Measurements from ENCODE around the gene AP3D1. TPM values are rescaled to one million over a fixed set of nuclear protein-coding genes. Genes with fewer than 3 reads are reported as not detected.

AP3D1 gene
- total RNA-seq, 1 experiment from 2014 or later = 107 TPM

DNA sequence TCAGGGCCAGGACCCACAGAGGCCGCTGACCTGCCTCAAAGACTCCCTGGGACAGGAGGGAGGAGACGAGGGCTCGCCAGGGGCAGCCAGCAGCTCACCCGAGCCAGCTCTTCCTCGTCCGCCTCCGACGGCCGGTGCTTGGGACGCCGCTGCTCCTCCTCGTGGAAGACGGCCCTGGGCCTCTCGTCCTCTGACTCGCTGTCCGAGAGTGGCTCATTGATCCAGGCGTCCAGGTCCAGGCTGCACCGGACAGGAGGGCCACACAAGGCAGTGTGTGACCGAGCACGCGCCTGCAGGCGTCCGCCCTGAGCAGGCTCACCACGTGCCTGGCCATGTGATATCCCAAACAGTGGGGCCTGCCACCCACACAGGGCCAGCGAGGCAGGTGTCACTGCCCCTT, 34.9 kb downstream of the AP3D1 start:
- DNase-seq = no peak
- Histone ChIP-seq H3K27ac (no peak overlapping the region), H3K36me3 (peaks cover 74% of the 10 kb centered on the region), H3K4me3 (no peak overlapping the region), H3K4me1 (no peaks in the 10 kb centered on the region), H3K9me3 (replicated peaks) (no peaks in the 10 kb centered on the region), H3K27me3 (no peaks in the 10 kb centered on the region)

DNA sequence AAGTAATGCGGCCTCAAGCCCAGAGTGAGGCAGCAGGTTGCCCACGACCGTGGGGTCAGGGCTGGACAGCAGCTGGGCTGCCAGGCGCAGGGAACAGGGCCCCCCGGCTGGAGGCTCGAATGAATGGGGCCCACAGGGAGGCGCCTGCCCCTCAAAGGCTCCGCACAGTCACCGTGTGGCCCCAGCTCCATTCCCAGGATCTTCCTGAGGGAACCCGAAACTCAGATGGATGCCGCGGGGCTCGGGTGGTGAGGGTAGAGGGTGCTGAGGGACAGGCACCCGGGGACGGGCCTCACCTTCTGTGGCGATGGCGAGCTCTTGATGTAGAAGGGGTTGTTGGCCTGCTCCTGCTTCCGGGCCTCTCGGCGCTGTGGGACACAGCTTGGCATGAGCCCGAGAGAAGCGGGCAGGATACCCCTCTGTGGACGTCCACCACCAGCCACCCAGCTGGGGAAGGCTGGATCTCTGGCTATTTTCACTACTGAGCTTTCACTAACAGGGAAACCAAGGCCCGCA, 35.4 kb downstream of the AP3D1 start:
- no peaks in the 10 kb centered on the region for H3K9me3 ChIP-seq (replicated peaks)
- H3K4me1 ChIP-seq = no peaks in the 10 kb centered on the region

DNA sequence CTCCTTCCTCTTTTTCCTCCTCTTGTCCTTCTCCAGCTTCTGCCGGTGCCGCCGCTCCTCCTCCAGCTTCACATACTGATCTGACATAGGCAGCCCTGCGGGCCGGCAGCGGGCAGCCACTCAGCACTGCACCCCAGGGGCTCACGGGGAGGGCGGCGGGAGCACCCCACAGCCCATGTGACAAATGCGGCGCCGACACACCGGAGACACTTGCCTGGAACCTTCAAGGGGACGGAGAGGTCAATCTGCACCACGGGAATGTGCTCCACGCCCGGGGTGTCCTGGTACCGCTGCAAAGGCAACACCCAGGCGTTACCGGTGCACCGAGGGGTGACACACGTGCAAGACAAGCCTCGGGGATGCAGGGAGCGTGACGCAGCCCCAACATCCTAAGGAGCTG, 36.0 kb downstream of the AP3D1 start:
- no peak overlapping the region for H3K27ac ChIP-seq
- peaks cover 72% of the 10 kb centered on the region for H3K36me3 ChIP-seq
- no peaks in the 10 kb centered on the region for H3K9me3 ChIP-seq (replicated peaks)
- DNase-seq = no peak
- H3K4me1 ChIP-seq = no peaks in the 10 kb centered on the region
- no peaks in the 10 kb centered on the region for H3K27me3 ChIP-seq
- no peak overlapping the region for H3K4me3 ChIP-seq

More for the DNA sequence above, 35.4 kb downstream of the AP3D1 start:
- no peak for DNase-seq
- no peaks in the 10 kb centered on the region for H3K27me3 ChIP-seq
- peaks cover 73% of the 10 kb centered on the region for H3K36me3 ChIP-seq
- H3K27ac ChIP-seq = no peak overlapping the region
- H3K4me3 ChIP-seq = no peak overlapping the region

DNA sequence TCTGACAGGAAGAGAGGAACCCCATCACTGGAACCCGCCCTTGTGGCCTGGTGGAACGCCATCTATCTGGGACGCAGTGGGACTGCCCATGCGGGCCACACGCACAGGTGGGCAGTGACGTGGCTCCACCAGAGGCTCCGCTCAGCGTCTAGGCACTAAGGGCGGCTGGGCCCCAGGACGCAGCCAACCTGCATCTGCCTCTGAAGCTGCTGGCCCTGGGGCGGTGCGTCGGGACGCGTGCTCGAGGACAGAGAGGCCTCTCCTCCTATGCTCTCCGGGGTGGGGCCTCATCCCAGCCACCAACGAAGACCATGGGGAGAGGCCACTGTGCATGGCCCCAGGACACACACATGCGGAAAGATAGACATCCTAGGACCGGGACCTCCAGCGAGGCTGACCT, 36.5 kb downstream of the AP3D1 start:
- no peak overlapping the region for H3K27ac ChIP-seq
- no peaks in the 10 kb centered on the region for H3K9me3 ChIP-seq (replicated peaks)
- peaks cover 73% of the 10 kb centered on the region for H3K36me3 ChIP-seq
- no peak overlapping the region for H3K4me3 ChIP-seq
- no peaks in the 10 kb centered on the region for H3K4me1 ChIP-seq
- H3K27me3 ChIP-seq = no peaks in the 10 kb centered on the region
- DNase-seq = no peak

DNA sequence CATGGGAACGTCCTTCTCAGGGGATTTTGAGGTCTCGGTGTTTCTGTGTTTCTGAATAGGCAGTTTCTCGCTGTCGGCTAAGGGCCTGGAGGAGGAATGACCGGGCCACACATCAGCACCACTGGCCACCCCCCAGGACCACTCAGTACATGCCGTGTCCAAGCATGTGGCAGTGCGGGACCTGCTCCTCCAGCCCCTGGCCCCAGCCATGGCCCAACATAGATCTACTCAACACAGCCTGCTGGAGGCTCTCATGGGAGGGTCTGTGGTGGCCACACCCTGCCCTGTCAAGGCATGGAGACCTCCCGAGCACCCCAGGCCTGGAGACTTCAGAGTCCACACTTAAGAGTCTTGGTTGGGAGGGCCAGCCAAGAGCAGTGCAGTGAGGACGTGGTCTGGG, 37.1 kb downstream of the AP3D1 start:
- H3K4me3 ChIP-seq = no peak overlapping the region
- H3K27ac ChIP-seq = no peak overlapping the region
- H3K9me3 ChIP-seq (replicated peaks) = no peaks in the 10 kb centered on the region
- H3K36me3 ChIP-seq = peaks cover 75% of the 10 kb centered on the region
- H3K4me1 ChIP-seq = no peaks in the 10 kb centered on the region
- H3K27me3 ChIP-seq = no peaks in the 10 kb centered on the region
- DNase-seq = no peak

DNA sequence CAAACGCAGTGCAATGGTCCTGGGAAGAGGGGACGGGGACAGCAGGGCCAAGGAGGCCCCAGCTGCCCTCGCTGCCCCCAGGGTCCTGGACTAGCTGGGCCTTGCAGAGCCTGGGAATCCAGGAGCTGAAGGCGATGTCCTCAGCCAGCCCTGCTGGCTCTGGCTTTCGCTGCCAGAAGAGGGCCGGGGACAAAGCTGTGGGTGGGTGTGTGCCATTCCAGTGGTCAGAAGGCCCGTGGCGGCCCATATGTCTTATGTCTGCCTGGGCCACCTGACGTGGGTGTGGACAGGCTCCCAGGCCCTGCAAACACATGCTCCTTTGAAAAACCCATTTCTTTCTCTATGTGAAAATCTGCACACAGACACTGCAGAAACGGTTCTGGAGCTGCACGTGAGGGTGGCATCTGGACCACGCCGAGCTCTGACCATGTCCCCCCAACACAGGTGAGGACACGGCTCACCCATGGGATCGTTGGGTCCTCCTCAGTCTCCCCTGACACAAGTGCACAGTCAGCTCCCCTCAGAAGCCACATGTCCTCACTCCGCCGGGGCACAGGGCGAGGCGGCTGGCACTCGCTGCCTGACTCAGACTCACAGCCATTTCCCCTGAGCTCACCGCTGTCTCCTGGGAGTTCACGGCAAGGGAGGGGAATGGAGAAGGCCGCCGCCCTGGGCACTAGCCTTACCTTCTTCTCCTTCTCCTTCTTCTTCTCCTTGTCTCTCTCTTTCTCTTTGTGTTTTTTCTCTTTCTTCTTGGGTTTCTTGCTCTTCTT, 37.7 kb downstream of the AP3D1 start:
- Histone ChIP-seq H3K4me3 (no peak overlapping the region), H3K4me1 (no peaks in the 10 kb centered on the region), H3K9me3 (replicated peaks) (no peaks in the 10 kb centered on the region), H3K27me3 (no peaks in the 10 kb centered on the region), H3K36me3 (peaks cover 75% of the 10 kb centered on the region), H3K27ac (no peak overlapping the region)
- no peak for DNase-seq

DNA sequence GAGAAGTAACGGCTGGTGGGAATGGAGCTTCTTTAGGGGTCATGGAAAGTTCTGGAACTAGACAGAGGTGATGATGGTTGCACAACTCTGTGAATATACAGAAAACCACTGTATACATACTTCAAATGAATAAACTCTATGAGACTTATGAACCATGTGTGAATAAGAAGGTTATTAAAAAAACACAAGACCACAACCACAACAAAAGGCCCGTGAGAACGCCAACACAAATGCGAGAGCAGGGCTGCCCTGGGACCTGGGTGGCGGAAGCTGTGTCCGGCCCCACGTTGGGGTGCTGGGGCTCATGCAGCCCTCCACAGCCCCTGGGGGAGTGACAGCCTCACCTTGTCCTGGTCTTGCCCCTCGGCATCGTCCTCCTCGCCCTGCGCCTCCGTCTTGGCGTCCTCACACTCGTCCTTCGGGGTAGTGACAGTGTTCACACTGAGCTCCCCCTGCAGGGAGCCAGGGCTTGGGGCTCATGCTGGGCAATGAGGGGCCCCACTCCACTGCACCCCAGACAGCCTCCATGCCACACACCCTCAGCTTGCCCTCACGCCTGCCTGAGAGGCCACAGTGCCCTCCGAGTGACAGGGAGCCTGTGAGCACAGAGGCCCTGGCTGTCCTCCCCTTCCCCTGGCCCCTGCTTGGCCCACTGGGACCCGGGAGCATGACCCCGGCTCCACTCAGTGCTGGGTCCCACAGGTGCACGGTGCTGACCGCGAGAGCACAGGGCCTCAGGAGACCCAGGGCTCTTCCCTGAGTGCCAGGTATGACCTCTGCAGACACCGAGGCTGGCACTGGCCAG, 38.6 kb downstream of the AP3D1 start:
- Histone ChIP-seq H3K9me3 (replicated peaks) (no peaks in the 10 kb centered on the region), H3K36me3 (peaks cover 75% of the 10 kb centered on the region), H3K4me1 (no peaks in the 10 kb centered on the region), H3K27me3 (no peaks in the 10 kb centered on the region), H3K27ac (no peak overlapping the region), H3K4me3 (no peak overlapping the region)
- DNase-seq = no peak

DNA sequence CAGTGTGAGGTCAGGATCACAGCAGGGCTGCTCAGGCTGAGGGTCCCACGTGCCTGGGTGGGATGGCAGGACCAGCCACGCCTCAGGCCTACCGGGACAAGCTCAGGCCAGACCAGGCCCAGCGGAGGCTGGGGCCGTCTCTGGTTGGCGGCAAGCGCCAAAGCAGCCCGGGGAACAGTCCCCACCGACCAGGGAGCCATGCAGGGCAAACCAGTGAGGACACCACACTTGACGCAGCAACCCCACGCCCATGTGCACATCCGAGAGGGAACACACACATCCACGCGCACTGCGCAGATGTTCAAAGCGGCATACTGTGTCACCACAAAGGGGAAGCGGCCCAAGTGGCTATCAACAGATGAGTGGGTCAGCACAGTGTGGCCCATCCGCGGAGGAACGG, 39.5 kb downstream of the AP3D1 start:
- Histone ChIP-seq H3K4me1 (no peaks in the 10 kb centered on the region), H3K36me3 (peaks cover 74% of the 10 kb centered on the region), H3K9me3 (replicated peaks) (no peaks in the 10 kb centered on the region), H3K4me3 (no peak overlapping the region), H3K27me3 (no peaks in the 10 kb centered on the region), H3K27ac (no peak overlapping the region)
- no peak for DNase-seq

DNA sequence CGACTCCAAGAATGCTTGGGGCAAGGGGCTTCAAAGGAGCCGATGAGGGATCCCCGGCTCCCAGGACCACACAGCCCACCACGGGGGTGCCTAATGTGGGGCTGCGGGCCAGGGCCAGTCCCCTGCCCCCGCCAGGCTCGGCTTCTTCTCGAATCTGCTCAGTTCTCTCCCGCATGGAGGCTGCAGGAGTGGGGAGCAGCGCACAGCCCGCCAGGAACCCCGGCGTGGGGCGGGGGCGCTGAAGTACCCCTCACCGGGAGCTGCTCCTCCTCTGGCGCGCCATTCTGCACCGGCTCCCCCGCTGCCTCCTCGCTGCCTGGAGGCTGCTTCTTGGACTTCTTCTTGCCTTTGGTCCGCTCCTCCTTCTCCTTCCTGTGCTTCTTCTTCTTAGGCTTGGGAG, 39.9 kb downstream of the AP3D1 start:
- Histone ChIP-seq H3K4me3 (no peak overlapping the region), H3K36me3 (peaks cover 75% of the 10 kb centered on the region), H3K9me3 (replicated peaks) (no peaks in the 10 kb centered on the region), H3K4me1 (no peaks in the 10 kb centered on the region), H3K27me3 (no peaks in the 10 kb centered on the region), H3K27ac (no peak overlapping the region)
- DNase-seq = no peak

DNA sequence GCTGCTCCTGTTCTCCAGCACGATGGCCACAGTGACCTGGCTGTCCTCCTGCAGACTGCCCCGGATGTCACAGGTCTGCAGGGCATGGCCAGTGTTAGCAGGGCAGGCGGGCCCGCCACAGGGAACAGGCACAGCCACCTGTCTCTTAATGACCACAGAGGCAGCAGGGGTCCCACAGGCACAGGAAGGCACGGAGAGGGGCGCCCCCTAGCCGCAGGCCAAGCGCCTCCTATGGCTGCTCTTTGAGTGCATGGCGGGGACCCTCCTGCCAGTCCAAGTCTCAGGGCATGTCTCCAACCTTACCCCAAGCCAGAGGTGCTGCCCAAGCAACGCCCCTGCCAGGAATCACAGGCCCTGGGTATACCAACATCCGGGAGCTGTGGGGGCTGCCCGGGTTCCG, 40.5 kb downstream of the AP3D1 start:
- Histone ChIP-seq H3K4me3 (no peak overlapping the region), H3K27me3 (no peaks in the 10 kb centered on the region), H3K27ac (no peak overlapping the region), H3K4me1 (no peaks in the 10 kb centered on the region), H3K9me3 (replicated peaks) (no peaks in the 10 kb centered on the region), H3K36me3 (peaks cover 75% of the 10 kb centered on the region)
- peak in 1 of 2 experiments; percentile 17 for DNase-seq

DNA sequence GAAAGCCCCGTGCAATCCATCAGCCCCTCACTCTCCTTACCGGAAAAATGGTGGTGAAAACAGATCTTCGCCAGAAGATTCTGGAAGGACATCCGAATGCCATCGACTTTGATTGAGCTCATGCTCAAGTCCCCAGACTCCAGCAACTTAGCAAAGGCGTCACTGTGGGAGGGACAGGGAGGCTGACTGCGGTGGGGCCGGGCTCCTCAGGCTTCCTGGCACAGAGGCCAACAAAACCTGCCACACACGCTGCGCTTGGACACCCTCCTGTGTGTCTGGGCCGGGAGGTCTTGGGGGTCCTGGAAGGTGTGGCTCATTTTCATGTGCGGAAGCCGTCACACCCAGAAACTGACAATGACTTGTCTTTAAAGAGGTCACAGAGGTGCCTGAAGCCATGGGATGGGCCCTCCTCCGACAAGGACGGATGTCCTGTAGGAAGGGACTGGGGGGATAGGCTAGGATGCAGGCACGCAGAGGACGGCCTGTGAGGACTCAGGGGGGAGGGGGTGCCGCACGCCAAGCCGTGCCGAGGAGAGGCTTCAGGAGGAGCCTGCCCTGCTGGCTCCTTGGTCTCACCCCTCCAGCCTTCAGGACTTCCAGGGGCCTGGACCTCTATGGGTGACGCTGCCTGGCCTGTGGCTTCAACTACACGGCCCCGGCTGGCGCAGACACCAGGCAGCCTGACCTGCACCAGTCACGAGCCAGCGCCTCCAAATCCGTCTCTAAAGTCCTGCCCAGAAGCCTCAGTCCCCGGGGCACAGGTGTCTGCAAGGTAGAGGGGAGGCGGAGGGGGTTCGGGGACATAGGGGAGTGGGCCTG, 42.1 kb downstream of the AP3D1 start:
- H3K36me3 ChIP-seq = peaks cover 76% of the 10 kb centered on the region
- no peaks in the 10 kb centered on the region for H3K9me3 ChIP-seq (replicated peaks)
- no peak overlapping the region for H3K27ac ChIP-seq
- no peak overlapping the region for H3K4me3 ChIP-seq
- H3K4me1 ChIP-seq = no peaks in the 10 kb centered on the region
- no peak for DNase-seq
- H3K27me3 ChIP-seq = no peaks in the 10 kb centered on the region

DNA sequence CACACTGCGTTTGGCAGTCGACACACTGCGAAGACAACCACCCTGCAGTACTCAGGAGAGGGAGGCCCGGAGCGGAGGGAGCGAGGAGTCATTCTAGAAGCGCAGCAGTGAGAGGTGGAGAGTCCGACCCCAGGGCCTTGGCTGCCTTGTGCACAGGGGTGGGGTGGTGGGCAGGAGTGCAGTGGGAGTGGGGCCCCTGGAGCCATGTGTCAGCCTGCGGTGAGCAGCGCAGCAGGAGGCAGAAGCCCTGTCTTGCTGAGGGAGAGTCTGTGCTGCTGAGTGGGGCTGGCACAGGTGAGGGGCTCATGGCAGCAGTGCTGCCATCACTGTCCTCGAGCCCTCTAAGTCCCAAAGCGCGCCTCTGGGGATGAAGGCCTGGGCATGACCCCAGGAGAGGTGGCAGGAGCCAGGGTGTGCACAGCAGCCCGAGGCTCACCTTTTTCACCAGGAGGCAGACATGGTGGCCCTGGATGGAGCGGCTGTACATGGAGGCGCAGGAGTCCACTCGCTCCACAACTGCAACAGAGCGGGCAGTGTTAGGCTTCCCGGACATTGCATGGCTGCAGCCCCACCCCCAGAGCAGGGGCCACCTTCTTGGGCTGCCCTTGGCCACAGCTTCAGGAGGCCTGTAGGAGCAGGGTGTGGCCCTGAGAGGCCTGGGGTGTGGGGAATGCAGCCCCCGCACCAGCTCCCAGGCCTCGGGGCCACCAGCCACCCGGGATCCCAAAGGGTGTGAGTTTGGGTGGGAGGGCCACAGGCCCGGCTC, 42.9 kb downstream of the AP3D1 start:
- no peak for DNase-seq
- Histone ChIP-seq H3K36me3 (peaks cover 70% of the 10 kb centered on the region), H3K9me3 (replicated peaks) (no peaks in the 10 kb centered on the region), H3K4me1 (no peaks in the 10 kb centered on the region), H3K4me3 (no peak overlapping the region), H3K27ac (no peak overlapping the region), H3K27me3 (no peaks in the 10 kb centered on the region)

DNA sequence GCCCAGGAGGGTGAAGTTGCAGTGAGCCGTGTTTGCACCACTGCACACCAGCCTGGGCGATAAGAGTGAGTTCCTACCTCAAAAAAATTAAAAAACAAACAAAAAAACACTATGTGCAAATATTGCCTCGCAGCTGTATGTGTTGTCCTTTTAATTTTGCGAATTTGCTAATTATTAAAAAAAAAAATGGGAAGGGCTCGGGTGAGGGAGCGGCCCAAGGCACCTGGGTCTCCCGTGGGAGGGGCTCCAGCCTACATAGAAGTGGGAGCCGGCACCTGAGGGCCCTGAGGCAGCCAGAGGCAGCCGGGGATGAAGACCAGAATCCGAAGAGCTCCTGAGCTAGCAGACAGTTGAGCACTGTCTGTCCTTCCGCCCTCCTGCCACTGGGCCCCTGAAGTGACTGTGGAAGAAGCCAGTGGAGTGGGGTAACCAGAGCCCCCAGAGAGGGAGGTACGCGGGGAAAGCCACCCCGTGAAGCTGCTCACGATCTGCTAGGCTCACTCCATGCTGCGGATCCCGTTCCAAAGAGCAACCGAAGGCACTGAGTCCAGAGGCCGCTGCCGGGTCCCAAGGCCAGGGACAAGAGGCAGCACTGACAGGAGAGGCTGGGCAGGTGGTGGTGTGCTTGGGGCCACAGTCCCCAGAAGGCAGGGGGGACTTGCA, 48.2 kb downstream of the AP3D1 start:
- H3K27me3 ChIP-seq = no peaks in the 10 kb centered on the region
- DNase-seq = no peak
- H3K36me3 ChIP-seq = peaks cover 48% of the 10 kb centered on the region
- no peaks in the 10 kb centered on the region for H3K9me3 ChIP-seq (replicated peaks)
- no peak overlapping the region for H3K4me3 ChIP-seq
- H3K4me1 ChIP-seq = no peaks in the 10 kb centered on the region
- no peak overlapping the region for H3K27ac ChIP-seq

Data from SJCRH30 (cell line).